Fibroblast of lung (primary cell): Measurements from ENCODE around the gene CSPG4. TPM values are rescaled to one million over a fixed set of nuclear protein-coding genes. Genes with fewer than 3 reads are reported as not detected.
"Not testable (repeated sequence)": the region's sequence is repeated elsewhere in the genome, so short reads cannot be mapped to it uniquely, and the experiment has no call there.

Experiments
- DNase-seq, 2 donors: peaks; one replicate each; pipeline versions ENCODE4 v3.0.0 to v3.0.0-alpha.2; 2010; ENCODE audit warnings: low read depth in 2 of 2
- H2AFZ ChIP-seq: 2 replicates; pipeline ENCODE4 v1.5.1; 2012; ENCODE audit warnings: low read length, control low read depth, inconsistent platforms
- H3K27ac ChIP-seq: 2 replicates; pipeline ENCODE4 v1.5.1; 2011; ENCODE audit warnings: low read length, control low read depth; ENCODE audit not compliant: insufficient read depth
- H3K27me3 ChIP-seq: 2 replicates; pipeline ENCODE4 v1.5.1; 2011; ENCODE audit warnings: mild to moderate bottlenecking, low read length; ENCODE audit not compliant: control insufficient read depth, insufficient read depth
- H3K36me3 ChIP-seq: 2 replicates; pipeline ENCODE4 v1.5.1; 2011; ENCODE audit warnings: low read length; ENCODE audit not compliant: control insufficient read depth, insufficient read depth
- H3K4me1 ChIP-seq: 2 replicates; pipeline ENCODE4 v1.5.1; 2011; ENCODE audit warnings: low read length; ENCODE audit not compliant: control insufficient read depth, insufficient read depth; ENCODE audit errors: extremely low read depth
- H3K4me2 ChIP-seq: 2 replicates; pipeline ENCODE4 v1.5.1; 2011; ENCODE audit warnings: low read length, control low read depth; ENCODE audit not compliant: insufficient read depth; ENCODE audit errors: extremely low read depth
- H3K4me3 ChIP-seq, 4 experiments: fragments of 200-600 bp in 1 of 4; sonication (generic) in 1 of 4; replicated peaks in 1 of 4; 2 replicates each; pipeline ENCODE4 v1.5.1; 2011 to 2016; ENCODE audit warnings: low read length in 4 of 4, low read depth in 3 of 4, mild to moderate bottlenecking in 3 of 4, control low read depth in 2 of 4, inconsistent platforms in 1 of 4, mixed read lengths in 1 of 4; ENCODE audit not compliant: insufficient read depth in 1 of 4; ENCODE audit errors: control extremely low read depth in 1 of 4
- H3K79me2 ChIP-seq: 2 replicates; pipeline ENCODE4 v1.5.1; 2012; ENCODE audit warnings: mild to moderate bottlenecking, low read length, inconsistent platforms; ENCODE audit not compliant: control insufficient read depth, insufficient read depth
- H3K9ac ChIP-seq: 2 replicates; pipeline ENCODE4 v1.5.1; 2011; ENCODE audit warnings: mild to moderate bottlenecking, low read length, control low read depth; ENCODE audit not compliant: insufficient read depth
- H3K9me3 ChIP-seq: 2 replicates; pipeline ENCODE4 v1.5.1; 2012; ENCODE audit warnings: low read depth, low read length; ENCODE audit not compliant: control insufficient read depth, insufficient read depth
- H4K20me1 ChIP-seq: 2 replicates; pipeline ENCODE4 v1.5.1; 2011; ENCODE audit warnings: low read length; ENCODE audit not compliant: control insufficient read depth, insufficient read depth; ENCODE audit errors: extremely low read depth
- EZH2 ChIP-seq: IDR thresholded peaks from 2 replicates; pipeline ENCODE4 v1.5.1; 2012; ENCODE audit warnings: low read length, control low read depth, mild to moderate bottlenecking; ENCODE audit errors: missing control alignments
- polyA plus RNA-seq, 2 donors: library from polyadenylated mRNA; depleted of rRNA in 1 of 2; stranded (reverse) in 1 of 2; unstranded in 1 of 2; fragments of >200 nt; gene quantifications; 2 replicates each; pipeline ENCODE4 v1.2.1, GENCODE V29; 2011 to 2012; ENCODE audit warnings: missing spikeins in 1 of 2
- total RNA-seq: library from RNA; depleted of rRNA; stranded (reverse); fragments of >200 nt; gene quantifications from 2 replicates; pipeline ENCODE4 v1.2.1, GENCODE V29; 2014
- TF ChIP-seq, protein P1 (sequence below), 2 donors: IDR thresholded peaks in 1 of 2; conservative IDR thresholded peaks in 1 of 2; 1 replicate in 1 of 2; 2 replicates in 1 of 2; pipeline ENCODE4 v1.5.1; 2011 to 2012; ENCODE audit warnings: low read length in 2 of 2, control low read depth in 1 of 2, inconsistent platforms in 1 of 2, low read depth in 1 of 2, mild to moderate bottlenecking in 1 of 2

The CSPG4 gene
- total and polyA plus RNA-seq, 2 donors (not counting 1 experiment from before 2014, with no cell fraction given) = 23.1 to 109 TPM

DNA sequence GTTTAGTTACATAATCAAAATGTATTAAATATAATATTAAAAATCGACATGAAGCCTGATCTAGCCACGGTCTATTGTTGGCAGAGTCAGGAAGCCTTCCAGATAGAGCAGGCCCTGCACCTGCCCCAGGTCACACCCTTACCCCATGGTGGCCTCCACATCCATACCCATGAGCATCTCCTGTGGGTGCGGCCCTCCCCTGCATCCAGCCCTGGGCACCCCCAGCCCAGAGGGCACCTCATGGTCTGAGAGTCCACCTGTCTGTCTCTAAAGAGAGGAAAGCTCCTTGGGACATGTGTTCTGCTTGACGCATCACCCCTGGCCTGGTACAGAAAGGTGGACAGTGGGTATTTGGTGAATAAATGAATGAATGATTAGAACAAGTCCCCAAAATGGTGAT, 37.2 kb upstream of the CSPG4 start:
- Histone ChIP-seq H3K4me1 (no peaks in the 10 kb centered on the region), H3K9ac (no peak overlapping the region), H3K4me2 (no peak overlapping the region), H3K79me2 (no peaks in the 10 kb centered on the region), H3K27ac (no peak overlapping the region), H3K27me3 (no peaks in the 10 kb centered on the region), H2AFZ (no peak overlapping the region), H3K9me3 (no peaks in the 10 kb centered on the region), H3K36me3 (no peaks in the 10 kb centered on the region), H3K4me3 (no peak overlapping the region), H4K20me1 (no peaks in the 10 kb centered on the region)
- no peak for DNase-seq
- no peak for TF ChIP-seq EZH2
- TF ChIP-seq, protein P1, sequence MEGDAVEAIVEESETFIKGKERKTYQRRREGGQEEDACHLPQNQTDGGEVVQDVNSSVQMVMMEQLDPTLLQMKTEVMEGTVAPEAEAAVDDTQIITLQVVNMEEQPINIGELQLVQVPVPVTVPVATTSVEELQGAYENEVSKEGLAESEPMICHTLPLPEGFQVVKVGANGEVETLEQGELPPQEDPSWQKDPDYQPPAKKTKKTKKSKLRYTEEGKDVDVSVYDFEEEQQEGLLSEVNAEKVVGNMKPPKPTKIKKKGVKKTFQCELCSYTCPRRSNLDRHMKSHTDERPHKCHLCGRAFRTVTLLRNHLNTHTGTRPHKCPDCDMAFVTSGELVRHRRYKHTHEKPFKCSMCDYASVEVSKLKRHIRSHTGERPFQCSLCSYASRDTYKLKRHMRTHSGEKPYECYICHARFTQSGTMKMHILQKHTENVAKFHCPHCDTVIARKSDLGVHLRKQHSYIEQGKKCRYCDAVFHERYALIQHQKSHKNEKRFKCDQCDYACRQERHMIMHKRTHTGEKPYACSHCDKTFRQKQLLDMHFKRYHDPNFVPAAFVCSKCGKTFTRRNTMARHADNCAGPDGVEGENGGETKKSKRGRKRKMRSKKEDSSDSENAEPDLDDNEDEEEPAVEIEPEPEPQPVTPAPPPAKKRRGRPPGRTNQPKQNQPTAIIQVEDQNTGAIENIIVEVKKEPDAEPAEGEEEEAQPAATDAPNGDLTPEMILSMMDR (conservative IDR thresholded peaks at IDR 0.05 in 1 of 2, IDR thresholded peaks at IDR 0.05 in 1 of 2; ENCODE audit: low read depth in 1 of 2, low read length in 2 of 2) = no peak

DNA sequence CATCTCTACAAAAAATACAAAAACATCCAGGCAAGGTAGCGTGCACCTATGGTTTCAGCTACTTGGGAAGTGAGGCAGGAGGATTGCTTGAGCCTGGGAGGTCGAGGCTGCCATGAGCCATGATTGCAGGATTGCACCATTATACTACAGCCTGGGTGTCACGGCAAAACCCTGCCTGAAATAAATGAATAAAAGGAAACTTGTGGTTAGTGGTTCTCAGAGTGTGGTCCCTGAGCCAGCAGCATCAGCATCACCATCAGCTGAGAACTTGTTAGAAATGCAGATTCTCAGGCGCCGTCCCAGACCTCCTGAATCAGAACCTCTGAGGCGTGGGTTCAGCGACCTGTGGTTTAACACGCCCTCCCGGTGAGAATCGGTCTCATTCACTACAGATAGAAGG, 36.2 kb upstream of the CSPG4 start:
- H3K27ac ChIP-seq, H4K20me1 ChIP-seq, H3K27me3 ChIP-seq, H3K79me2 ChIP-seq, H3K4me2 ChIP-seq, H3K9ac ChIP-seq, H3K4me1 ChIP-seq, H3K36me3 ChIP-seq, H2AFZ ChIP-seq, H3K4me3 ChIP-seq, H3K9me3 ChIP-seq, DNase-seq: not testable (repeated sequence)

DNA sequence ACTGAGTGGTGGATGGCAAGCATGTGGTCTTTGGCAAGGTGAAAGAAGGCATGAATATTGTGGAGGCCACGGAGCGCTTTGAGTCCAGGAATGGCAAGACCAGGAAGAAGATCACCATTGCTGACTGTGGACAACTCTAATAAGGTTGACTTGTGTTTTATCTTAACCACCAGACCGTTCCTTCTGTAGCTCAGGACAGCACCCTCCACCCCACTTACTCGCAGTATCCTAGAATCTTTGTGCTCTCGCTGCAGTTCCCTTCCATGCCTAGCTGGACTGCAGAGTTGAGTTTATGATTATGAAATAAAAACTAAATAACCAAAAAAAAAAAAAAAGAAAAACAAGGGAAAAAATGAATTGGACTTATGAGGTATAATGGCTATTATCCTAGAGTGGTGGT, 34.5 kb upstream of the CSPG4 start:
- not testable (repeated sequence) for H3K36me3 ChIP-seq, H3K4me3 ChIP-seq, H3K27ac ChIP-seq, H3K4me2 ChIP-seq, H4K20me1 ChIP-seq, H3K9me3 ChIP-seq, DNase-seq, H2AFZ ChIP-seq, H3K79me2 ChIP-seq, H3K4me1 ChIP-seq, H3K9ac ChIP-seq, H3K27me3 ChIP-seq

DNA sequence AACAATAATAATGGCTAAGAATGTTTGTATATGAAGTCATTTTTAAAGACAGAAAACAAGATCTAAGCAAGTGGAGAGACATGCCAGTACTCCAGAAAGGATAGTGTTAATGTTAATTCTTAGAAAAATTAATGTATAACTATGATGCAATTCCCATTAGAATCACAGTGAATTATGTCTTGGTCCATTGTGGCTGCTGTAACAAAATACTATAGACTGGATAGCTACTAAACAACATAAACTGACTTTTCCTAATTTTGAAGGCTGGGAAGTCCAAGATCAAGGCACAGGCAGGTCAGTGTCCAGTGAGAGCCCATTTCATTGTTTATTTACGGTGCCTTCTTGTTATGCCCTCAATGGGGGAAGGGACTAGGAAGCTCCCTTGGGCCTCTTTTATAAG, 32.7 kb upstream of the CSPG4 start:
- Histone ChIP-seq H3K36me3 (no peaks in the 10 kb centered on the region), H3K9ac (no peak overlapping the region)
- no peak for TF ChIP-seq EZH2
- TF ChIP-seq, protein P1 (conservative IDR thresholded peaks at IDR 0.05 in 1 of 2, IDR thresholded peaks at IDR 0.05 in 1 of 2; ENCODE audit: low read depth in 1 of 2, low read length in 2 of 2) = no peak

DNA sequence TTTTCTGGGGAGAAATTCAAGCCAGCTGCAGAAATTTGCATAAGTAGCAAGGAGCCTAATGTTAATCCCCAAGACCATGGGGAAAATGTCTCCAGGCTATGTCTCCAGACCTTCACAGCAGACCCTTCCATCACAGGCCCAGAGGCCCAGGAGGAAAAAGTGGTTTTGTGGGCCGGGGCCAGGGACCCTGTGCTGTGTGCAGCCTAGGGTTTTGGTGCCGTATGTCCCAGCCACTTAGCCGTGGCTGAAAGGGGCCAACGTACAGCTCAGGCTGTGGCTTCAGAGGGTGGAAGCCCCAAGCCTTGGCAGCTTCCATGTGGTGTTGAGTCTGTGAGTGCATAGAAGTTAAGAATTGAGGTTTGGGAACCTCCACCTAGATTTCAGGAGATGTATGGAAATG, 29.7 kb upstream of the CSPG4 start:
- not testable (repeated sequence) for H3K79me2 ChIP-seq, DNase-seq, H3K4me3 ChIP-seq, H4K20me1 ChIP-seq, H3K36me3 ChIP-seq, H2AFZ ChIP-seq, H3K9me3 ChIP-seq, H3K27me3 ChIP-seq, H3K4me2 ChIP-seq, H3K4me1 ChIP-seq, H3K9ac ChIP-seq, H3K27ac ChIP-seq

More for the DNA sequence above, 32.7 kb upstream of the CSPG4 start:
- DNase-seq = no peak
- Histone ChIP-seq H3K79me2 (no peaks in the 10 kb centered on the region), H3K27me3 (no peaks in the 10 kb centered on the region), H3K4me3 (no peak overlapping the region), H3K9me3 (no peaks in the 10 kb centered on the region), H4K20me1 (no peaks in the 10 kb centered on the region), H3K4me2 (no peak overlapping the region), H3K4me1 (no peaks in the 10 kb centered on the region), H3K27ac (no peak overlapping the region), H2AFZ (no peak overlapping the region)
